Central memory CD8-positive, alpha-beta T cell (primary cell): ENCODE measurements around the gene INPP5D.
A peak's percentile ranks its signal among the peaks of the same experiment; 100 is the strongest.

Experiments
- ATAC-seq: fragments of 150-1000 bp; cut with Tn5 transposase; replicated peaks from 2 replicates; pipeline ENCODE4 v1.10.0; 2022; ENCODE audit warnings: mild to moderate bottlenecking, moderate FRiP score, moderate number of reproducible peaks; ENCODE audit not compliant: poor library complexity, severe bottlenecking; ENCODE audit errors: extremely low read depth
- DNase-seq, 2 donors: peaks; one replicate each; pipeline ENCODE4 v3.0.0; 2021; ENCODE audit warnings: low spot score in 2 of 2
- H3K27ac Mint-ChIP-seq: one replicate; pipeline ENCODE4 v1.8.0; 2022; ENCODE audit warnings: low read depth, mild to moderate bottlenecking, moderate library complexity, mixed read lengths
- H3K27me3 Mint-ChIP-seq: one replicate; pipeline ENCODE4 v1.8.0; 2022; ENCODE audit warnings: mixed read lengths
- H3K36me3 Mint-ChIP-seq: one replicate; pipeline ENCODE4 v1.8.0; 2022; ENCODE audit warnings: mild to moderate bottlenecking, moderate library complexity, mixed read lengths; ENCODE audit not compliant: insufficient read depth
- H3K4me1 Mint-ChIP-seq: one replicate; pipeline ENCODE4 v1.8.0; 2022; ENCODE audit warnings: mixed read lengths
- H3K4me3 Mint-ChIP-seq: one replicate; pipeline ENCODE4 v1.8.0; 2022; ENCODE audit warnings: mild to moderate bottlenecking, moderate library complexity, mixed read lengths
- H3K9me3 Mint-ChIP-seq: one replicate; pipeline ENCODE4 v1.8.0; 2022; ENCODE audit warnings: mixed read lengths

Gene INPP5D

DNA sequence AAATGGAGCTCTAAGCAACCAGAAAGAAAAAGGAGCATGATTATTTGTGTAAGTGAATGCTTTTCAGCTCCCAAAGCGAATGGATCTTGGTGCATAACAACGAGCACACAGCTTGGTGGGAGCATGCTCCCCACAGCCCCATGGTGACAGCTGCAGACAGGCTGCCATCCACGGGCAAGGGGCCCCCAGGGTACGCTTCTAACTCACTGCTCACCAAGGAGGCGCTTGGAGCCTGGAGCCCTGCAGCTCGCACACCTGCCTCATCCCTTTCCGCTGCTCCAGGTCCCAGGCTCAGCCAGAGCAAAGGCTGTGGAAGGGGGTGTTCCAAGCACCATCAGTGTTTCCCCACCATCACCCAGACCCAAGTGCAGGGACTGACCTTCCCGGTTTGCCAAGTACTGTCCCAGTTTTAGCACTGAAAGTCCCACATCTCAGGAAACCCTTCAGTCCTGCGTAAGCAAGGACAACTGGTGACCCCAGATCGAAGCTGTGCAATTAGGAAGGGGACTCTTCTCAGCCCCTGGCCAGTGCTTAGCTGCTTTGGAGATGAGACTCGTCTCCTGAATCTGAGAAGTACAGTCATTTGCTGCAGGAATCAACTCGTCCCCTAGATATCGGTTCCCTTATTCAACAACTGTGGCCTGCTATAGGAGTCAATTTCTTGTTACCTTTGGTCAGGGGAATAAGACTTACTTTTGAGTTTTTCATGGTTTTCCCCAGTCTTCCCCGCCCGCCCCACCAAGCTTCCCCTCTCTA is 141.3 kb downstream of the INPP5D start:
- Mint-ChIP-seq H3K4me3 (no peak overlapping the region), H3K9me3 (no peaks in the 10 kb centered on the region), H3K27me3 (no peaks in the 10 kb centered on the region), H3K27ac (peak overlapping the region; percentile 51), H3K4me1 (peaks cover 9% of the 10 kb centered on the region), H3K36me3 (peaks cover 78% of the 10 kb centered on the region)
- ATAC-seq (no peak), DNase-seq (no peak)

DNA sequence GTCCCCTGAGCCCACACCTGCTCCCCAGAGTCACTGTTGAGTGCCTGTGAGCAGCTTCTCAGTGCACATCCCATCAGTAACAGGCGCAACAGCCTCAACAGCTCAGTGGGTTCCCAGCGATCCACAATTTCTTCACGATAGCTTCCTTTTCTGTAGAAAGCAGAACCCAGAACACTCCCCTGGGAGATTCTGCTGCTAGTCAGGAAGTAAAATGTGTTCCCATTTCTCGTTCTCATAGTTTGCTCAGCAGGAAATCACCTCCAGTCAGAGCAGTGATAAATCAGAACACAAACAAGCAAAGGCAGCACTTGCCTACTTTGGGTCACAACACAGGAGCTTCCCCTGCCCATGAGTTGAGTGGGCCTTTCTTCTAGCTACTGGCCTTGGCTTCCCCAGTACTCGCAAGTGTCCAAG is 142.4 kb downstream of the INPP5D start:
- H3K4me1 Mint-ChIP-seq = peaks cover 11% of the 10 kb centered on the region
- no peak overlapping the region for H3K4me3 Mint-ChIP-seq
- H3K9me3 Mint-ChIP-seq = no peaks in the 10 kb centered on the region
- peak overlapping the region; percentile 62 for H3K27ac Mint-ChIP-seq
- no peak for DNase-seq
- ATAC-seq = no peak
- H3K27me3 Mint-ChIP-seq = no peaks in the 10 kb centered on the region
- peaks cover 72% of the 10 kb centered on the region for H3K36me3 Mint-ChIP-seq

DNA sequence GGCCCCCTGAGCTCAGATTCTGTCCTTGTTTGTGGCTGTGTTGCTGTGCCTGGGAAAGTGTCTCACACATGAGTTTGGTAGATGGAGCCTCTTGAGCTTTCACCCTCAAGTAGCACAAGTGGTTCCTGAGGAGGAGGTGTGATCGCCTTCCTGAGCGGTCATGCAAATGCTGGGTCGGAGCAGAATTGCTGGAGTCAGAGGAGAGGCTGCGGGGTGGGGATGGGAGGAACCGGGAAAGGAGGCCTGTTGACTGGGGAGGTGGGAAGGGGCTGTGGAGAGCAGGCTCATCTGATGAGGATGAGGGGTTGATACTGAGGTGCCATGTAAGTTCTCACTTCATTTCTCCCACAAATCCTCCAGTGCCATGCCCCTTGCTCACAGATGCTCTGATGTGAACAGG is 142.9 kb downstream of the INPP5D start:
- ATAC-seq (no peak), DNase-seq (no peak)
- Mint-ChIP-seq H3K27me3 (no peaks in the 10 kb centered on the region), H3K4me1 (peaks cover 14% of the 10 kb centered on the region), H3K27ac (peak overlapping the region; percentile 62), H3K9me3 (no peaks in the 10 kb centered on the region), H3K36me3 (peaks cover 68% of the 10 kb centered on the region), H3K4me3 (no peak overlapping the region)

DNA sequence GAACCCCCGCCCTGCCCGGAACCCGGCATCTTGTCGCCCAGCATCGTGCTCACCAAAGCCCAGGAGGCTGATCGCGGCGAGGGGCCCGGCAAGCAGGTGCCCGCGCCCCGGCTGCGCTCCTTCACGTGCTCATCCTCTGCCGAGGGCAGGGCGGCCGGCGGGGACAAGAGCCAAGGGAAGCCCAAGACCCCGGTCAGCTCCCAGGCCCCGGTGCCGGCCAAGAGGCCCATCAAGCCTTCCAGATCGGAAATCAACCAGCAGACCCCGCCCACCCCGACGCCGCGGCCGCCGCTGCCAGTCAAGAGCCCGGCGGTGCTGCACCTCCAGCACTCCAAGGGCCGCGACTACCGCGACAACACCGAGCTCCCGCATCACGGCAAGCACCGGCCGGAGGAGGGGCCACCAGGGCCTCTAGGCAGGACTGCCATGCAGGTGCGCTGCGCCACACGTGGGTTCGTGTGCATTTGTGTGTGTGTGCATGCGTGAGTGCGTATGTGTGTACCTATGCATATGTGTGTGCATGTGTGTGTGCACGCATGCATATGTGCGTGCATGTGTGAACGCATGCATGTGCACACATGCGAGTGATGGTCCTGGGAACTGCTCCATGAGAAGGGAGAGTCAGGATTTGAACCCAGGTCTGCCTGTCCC is 144.3 kb downstream of the INPP5D start:
- Mint-ChIP-seq H3K36me3 (peaks cover 64% of the 10 kb centered on the region), H3K4me1 (peaks cover 21% of the 10 kb centered on the region), H3K4me3 (no peak overlapping the region), H3K27ac (no peak overlapping the region), H3K27me3 (no peaks in the 10 kb centered on the region), H3K9me3 (no peaks in the 10 kb centered on the region)
- DNase-seq (no peak), ATAC-seq (no peak)

DNA sequence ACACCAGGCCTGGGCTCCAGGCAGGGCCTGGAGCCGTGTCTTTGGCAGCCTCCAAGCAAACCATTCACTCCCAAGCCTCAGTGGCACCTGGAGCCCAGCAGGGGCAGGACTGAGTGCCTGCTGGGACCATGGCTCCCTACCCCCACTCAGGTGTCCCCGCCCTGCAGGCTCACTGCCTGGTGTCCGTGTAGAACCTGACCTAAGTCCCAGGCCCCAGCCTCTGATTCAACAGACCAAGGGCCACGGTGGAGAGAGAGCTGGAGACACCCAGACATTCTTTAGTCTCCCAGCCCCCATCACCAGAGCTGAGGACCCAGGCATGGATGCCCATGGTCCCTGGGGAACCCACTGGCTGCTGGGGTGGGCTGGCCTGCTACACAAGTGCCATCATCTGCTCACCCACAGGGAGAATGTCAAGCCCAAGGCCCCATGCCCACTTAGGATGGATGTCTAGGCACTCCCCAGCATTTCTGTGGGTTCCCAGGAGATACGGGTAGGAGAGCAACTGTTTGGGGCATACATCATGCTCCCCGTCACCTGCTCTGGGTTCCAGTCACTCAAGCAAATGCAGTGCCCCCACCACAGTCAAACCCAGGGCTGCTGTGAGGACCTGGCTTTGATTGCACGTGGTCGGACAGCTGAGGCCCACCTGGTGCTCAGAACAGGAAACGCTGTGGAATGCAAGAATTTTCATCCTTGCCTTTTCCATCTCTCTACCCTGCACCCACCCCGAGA is 148.4 kb downstream of the INPP5D start:
- no peaks in the 10 kb centered on the region for H3K9me3 Mint-ChIP-seq
- peak overlapping the region; percentile 85 for H3K27ac Mint-ChIP-seq
- H3K36me3 Mint-ChIP-seq = peaks cover 49% of the 10 kb centered on the region
- H3K4me3 Mint-ChIP-seq = no peak overlapping the region
- no peak for ATAC-seq
- no peak for DNase-seq
- no peaks in the 10 kb centered on the region for H3K27me3 Mint-ChIP-seq
- H3K4me1 Mint-ChIP-seq = peaks cover 16% of the 10 kb centered on the region

DNA sequence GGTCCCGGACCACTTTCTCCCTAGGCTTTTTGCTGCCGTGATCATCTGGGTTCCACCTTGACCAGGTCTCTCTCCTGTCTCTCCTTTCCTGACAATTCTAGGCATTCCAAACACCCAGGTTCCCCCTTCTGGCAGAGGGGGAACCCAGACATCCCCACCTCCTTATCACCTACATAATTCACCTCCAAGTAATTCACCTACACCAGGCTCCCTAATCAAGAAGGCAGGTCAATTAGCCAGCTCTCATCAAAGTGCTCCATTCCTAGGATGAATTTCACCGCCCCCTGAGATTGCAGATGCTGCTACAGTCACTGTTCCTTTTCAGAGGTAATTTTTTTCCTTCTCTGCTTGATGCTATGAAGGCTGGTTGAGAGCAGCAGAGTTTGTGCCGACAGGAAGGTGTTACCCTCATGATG is 149.0 kb downstream of the INPP5D start:
- Mint-ChIP-seq H3K4me3 (peak overlapping the region; percentile 50), H3K27ac (peak overlapping the region; percentile 85), H3K9me3 (no peaks in the 10 kb centered on the region), H3K4me1 (peaks cover 16% of the 10 kb centered on the region), H3K36me3 (peaks cover 44% of the 10 kb centered on the region), H3K27me3 (no peaks in the 10 kb centered on the region)
- ATAC-seq = no peak
- DNase-seq = no peak

DNA sequence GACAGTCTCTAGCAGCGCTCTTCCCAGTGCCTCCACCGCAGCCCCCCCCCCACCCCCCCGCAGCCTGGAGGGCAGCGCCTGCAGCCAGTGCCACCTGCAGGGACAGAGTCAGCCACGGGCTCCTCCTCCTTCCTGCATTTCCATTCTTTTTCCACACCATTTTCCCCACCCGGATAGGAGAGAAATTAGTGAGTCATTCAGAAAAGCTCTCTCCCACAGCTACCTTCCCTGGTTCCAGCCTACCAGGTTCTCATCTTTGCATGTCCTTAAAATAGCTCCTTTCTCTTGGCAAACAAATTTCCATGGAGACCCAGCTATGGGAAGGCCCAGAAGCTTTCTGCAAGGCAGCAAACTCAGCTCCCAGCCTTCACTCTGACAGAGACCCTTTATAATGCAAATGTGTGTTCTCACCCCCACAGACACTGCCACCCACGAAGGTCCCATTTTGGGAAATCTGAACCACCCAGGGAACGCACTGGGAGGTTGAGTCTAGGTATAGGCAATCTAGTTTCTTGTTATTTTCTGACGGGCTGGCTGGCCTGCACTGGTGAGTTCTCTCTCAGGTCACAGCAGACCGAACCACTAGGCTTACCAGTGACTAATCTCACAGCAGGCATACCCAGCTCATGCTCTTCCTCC is 149.5 kb downstream of the INPP5D start:
- no peak for ATAC-seq
- Mint-ChIP-seq H3K4me3 (peak overlapping the region; percentile 50), H3K4me1 (peaks cover 16% of the 10 kb centered on the region), H3K36me3 (peaks cover 39% of the 10 kb centered on the region), H3K27ac (peak overlapping the region; percentile 85), H3K9me3 (no peaks in the 10 kb centered on the region), H3K27me3 (no peaks in the 10 kb centered on the region)
- DNase-seq = no peak

DNA sequence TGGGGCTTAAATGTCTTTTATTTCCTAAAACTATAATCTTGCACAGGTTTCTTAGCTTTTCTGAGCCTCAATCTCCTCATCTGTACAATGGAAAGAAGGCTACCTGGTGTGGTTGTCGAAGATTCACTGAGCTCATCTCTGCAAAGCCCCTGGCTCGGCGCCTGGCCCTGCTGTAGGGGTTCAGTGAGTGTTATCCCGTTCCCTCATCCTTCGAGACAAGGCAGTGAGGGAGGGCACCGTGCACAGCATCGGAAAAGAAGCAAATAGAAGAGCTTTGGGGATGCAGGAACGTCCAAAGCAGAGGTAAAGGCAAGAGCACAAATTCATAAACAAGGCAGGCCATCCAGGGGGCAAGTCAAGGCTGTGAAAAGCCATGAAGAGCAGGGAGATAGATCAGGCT is 150.1 kb downstream of the INPP5D start:
- Mint-ChIP-seq H3K4me1 (peaks cover 16% of the 10 kb centered on the region), H3K36me3 (peaks cover 35% of the 10 kb centered on the region), H3K27ac (no peak overlapping the region), H3K4me3 (no peak overlapping the region), H3K27me3 (no peaks in the 10 kb centered on the region), H3K9me3 (no peaks in the 10 kb centered on the region)
- DNase-seq = no peak
- no peak for ATAC-seq

DNA sequence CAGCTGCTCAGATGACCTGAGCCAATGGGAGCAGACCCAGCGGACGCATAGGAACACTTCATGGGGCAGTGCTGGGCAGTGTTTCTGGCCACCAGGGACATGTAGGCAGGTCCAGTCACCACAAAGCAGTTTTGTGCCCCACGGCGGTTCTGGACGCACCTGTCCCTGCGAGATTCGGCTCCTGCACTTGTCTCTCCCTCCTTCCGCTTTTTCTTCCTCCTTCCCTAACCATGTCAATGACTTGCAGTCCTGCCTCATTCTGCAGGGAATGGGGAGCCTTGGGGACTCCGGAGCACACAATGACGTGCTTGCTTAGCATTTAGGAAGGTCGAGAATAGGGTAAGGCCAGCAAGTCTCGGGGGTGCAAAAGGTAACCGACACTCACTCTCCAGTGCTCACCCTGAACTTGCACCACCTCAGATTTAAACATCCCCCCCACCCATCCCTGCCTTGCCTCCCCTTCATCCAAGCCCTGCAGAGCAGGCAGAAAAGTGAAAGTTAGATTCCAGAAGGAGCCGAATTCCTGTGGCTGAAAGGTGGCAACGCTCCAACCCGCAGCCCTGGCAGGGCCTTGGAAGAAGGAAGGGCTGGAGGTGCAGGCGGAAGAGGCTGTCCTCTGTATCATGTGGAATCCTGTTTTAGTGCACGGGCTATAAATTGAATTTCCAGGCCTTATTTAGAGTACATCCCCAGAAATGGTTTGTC is 150.9 kb downstream of the INPP5D start:
- Mint-ChIP-seq H3K4me1 (peaks cover 16% of the 10 kb centered on the region), H3K9me3 (no peaks in the 10 kb centered on the region), H3K27me3 (no peaks in the 10 kb centered on the region), H3K36me3 (peaks cover 31% of the 10 kb centered on the region), H3K27ac (no peak overlapping the region), H3K4me3 (no peak overlapping the region)
- ATAC-seq = no peak
- DNase-seq = no peak

DNA sequence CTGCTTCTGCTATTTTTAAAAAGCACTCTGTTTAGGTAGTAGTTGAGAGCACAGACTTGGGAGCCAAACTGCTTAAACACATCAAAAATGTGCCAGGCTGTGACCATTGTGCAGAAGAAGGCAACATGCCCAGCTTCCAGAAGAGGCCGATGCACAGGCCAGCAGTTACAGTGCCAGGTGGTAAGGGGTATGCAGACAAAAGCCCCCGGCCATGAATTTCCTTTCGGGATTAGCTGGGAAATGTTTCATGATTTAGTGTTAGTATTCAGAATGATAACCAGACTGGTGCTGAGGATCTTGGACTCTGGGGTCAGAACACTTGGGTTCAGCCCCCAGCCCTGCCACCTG is 151.4 kb downstream of the INPP5D start:
- ATAC-seq (no peak), DNase-seq (no peak)
- H3K9me3 Mint-ChIP-seq = no peaks in the 10 kb centered on the region
- H3K27ac Mint-ChIP-seq = no peak overlapping the region
- H3K27me3 Mint-ChIP-seq = no peaks in the 10 kb centered on the region
- peaks cover 16% of the 10 kb centered on the region for H3K4me1 Mint-ChIP-seq
- H3K36me3 Mint-ChIP-seq = peaks cover 31% of the 10 kb centered on the region
- H3K4me3 Mint-ChIP-seq = no peak overlapping the region

DNA sequence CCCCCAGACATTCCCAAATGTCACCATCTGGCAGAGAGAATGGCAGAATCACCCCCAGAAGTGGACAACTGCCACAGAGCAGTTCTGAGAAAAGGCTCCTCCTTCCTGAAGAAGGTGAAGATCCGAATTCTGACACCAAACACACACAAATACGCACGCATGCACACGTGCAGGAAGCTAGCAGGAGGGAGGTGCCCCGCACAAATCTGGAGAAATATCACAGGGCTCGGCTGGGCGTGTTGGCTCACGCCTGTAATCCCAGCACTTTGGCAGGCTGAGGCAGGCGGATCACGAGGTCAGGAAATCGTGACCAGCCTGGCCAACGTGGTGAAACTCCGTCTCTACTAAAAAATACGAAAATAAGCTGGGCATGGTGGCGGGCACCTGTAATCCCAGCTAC is 152.9 kb downstream of the INPP5D start:
- no peak overlapping the region for H3K4me3 Mint-ChIP-seq
- H3K27ac Mint-ChIP-seq = no peak overlapping the region
- H3K9me3 Mint-ChIP-seq = no peaks in the 10 kb centered on the region
- H3K27me3 Mint-ChIP-seq = no peaks in the 10 kb centered on the region
- peaks cover 11% of the 10 kb centered on the region for H3K4me1 Mint-ChIP-seq
- DNase-seq (no peak), ATAC-seq (no peak)
- peaks cover 26% of the 10 kb centered on the region for H3K36me3 Mint-ChIP-seq

DNA sequence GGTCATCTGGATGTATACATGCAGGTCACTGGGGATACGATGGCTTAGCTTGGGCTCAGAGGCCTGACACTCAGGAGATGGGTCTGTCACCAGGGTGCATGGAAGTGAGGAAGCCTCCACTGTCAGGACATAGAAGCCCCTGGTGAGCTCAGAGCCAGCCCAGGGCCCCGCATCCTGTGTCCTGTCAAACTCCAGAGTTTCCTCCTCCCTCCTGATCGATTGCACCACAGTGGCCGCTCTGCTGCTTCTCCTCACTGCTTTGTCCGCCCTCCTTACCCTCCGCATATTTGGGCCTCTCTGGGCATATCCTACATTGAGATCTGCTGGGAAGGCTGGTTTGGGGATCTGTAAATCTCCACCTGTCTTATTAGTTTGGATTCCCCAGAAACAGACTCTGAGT is 153.8 kb downstream of the INPP5D start:
- H3K4me1 Mint-ChIP-seq = peaks cover 8% of the 10 kb centered on the region
- H3K27me3 Mint-ChIP-seq = no peaks in the 10 kb centered on the region
- H3K9me3 Mint-ChIP-seq = no peaks in the 10 kb centered on the region
- DNase-seq (no peak), ATAC-seq (no peak)
- peaks cover 22% of the 10 kb centered on the region for H3K36me3 Mint-ChIP-seq
- no peak overlapping the region for H3K27ac Mint-ChIP-seq
- no peak overlapping the region for H3K4me3 Mint-ChIP-seq
